ENCODE results near the gene RAB5IF.
"Not testable (repeated sequence)": the region's sequence is repeated elsewhere in the genome, so short reads cannot be mapped to it uniquely, and the experiment has no call there.

The RAB5IF gene

DNA sequence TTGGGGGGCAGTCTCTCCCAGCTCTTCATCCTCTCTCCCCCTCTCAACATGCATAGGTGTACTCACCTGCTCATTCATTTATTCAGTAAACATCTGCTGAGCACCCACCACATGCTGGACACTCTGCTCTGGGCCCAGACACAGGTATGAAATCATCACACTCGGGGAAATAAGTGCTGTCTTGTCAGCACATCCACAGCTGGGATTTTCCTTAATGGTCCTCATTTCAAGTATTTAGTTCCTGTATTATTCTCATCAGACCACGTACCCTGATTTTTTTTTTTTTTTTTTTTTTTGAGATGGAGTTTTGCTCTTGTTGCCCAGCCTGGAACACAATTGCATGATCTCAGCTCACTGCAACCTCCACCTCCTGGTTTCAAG, 19.4 kb downstream of the RAB5IF start:
- ATAC-seq (replicated peaks) (no peak), DNase-seq (no peak)
- Mint-ChIP-seq H3K4me1 (ENCODE audit: low read depth in 2 of 2) (peaks cover 39 to 55% of the 10 kb centered on the region in 2 donors), H3K27ac (peak overlapping the region; percentile 41 to 76), H3K9me3 (no peaks in the 10 kb centered on the region), H3K27me3 (no peaks in the 10 kb centered on the region), H3K36me3 (ENCODE audit: insufficient read depth) (peaks cover 76% of the 10 kb centered on the region), H3K4me3 (no peak overlapping the region)

DNA sequence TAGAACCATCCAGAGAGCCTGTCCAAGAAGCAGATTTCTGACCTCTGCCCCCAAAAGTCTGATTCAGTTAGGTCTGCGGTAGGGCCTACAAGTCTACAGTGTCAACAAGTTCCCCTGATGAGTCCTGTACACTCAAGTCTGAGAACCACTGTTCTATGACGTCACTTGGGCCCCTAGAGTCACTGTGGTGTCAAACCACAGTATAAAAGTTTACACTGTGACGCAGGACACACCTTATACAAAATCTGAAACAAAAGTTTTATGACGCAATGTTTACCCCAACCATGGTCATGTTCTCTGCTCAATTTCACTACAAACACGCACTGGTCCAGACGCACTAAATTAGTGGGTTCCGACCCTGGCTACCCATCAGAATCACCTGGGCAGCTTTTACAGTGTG, 22.5 kb downstream of the RAB5IF start:
- Mint-ChIP-seq H3K4me3 (peak overlapping the region in 1 of 2 donors; percentile 39), H3K27ac (peak overlapping the region; percentile 96 to 98), H3K27me3 (no peaks in the 10 kb centered on the region), H3K36me3 (ENCODE audit: insufficient read depth) (peaks cover 84% of the 10 kb centered on the region), H3K4me1 (ENCODE audit: low read depth in 2 of 2) (peaks cover 50 to 61% of the 10 kb centered on the region in 2 donors), H3K9me3 (no peaks in the 10 kb centered on the region)
- DNase-seq (peak; percentile 54 to 68 (median 64)), ATAC-seq (replicated peaks) (peak; percentile 83)

DNA sequence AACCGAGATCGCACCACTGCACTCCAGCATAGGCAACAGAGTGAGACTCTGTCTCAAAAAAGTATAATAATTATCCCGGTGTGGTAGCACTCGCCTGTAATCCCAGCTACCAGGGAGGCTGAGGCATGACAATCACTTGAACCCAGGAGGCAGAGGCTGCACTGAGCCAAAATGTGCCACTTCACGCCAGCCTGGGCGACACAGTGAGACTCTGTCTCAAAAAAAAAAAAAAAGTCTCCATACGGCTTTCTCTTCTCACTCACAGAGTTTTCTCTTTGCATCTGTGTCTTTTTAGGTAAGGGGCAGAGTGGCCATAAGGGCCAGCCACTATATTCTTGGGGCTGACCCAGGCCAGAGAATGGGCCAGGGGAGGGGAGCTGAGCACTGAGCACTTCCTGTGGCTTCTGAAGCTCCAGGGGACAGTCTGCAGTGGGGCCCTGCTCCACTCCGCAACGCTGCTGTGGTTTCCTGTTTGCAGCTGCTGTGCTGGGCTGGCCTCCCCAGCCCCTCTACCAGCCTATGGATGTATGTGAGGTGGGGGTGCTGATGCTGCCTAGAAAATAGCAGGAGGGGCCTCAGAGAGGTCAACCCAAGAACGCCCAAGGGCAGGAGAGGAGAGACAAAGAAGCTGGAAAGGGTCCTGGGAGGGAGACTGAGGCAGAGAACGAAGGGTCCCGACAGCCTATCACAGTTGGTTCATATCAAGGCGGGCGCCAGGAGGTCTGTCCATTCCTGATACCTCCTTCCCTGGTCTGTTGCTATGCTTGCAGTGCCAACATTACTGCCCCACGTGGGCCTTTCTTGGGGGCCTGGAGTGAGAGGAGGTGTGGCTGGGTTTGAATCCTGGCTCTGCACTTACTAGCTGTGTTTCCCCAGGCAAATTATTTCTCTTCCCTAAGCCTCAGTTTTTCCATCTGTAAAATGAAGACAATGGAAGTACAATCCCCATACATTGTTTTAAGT, 24.4 kb downstream of the RAB5IF start:
- peaks cover 84% of the 10 kb centered on the region for H3K36me3 Mint-ChIP-seq (ENCODE audit: insufficient read depth)
- H3K4me3 Mint-ChIP-seq, result peak overlapping the region; percentile 77 to 83
- H3K27ac Mint-ChIP-seq, result peak overlapping the region; percentile 96 to 98
- no peaks in the 10 kb centered on the region for H3K27me3 Mint-ChIP-seq
- peaks cover 45 to 50% of the 10 kb centered on the region in 2 donors for H3K4me1 Mint-ChIP-seq (ENCODE audit: low read depth in 2 of 2)
- no peaks in the 10 kb centered on the region for H3K9me3 Mint-ChIP-seq
- ATAC-seq (replicated peaks) (peak; percentile 75), DNase-seq (peak; percentile 39 to 59 (median 43))

DNA sequence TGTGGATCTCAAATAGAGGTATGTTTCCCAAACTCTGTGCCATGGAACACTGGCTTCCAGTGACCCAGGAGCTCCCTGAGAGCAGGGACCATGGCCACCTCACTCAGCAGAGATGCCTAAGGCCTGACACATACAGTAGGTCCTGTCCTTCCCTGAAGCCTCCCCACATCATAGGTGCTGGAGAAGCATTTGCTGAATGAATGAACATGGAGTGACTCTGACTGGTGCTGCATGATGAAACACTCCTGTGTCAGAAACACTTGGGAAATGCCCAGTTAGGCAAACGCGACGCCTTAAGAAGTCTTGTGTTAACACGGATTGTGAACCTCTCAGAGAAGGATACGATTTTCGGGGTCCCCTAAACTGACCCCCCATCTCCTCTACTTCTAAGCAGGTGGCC, 26.1 kb downstream of the RAB5IF start:
- Mint-ChIP-seq H3K36me3 (ENCODE audit: insufficient read depth) (peaks cover 84% of the 10 kb centered on the region), H3K4me3 (no peak overlapping the region), H3K4me1 (ENCODE audit: low read depth in 2 of 2) (peaks cover 45 to 54% of the 10 kb centered on the region in 2 donors), H3K27ac (peak overlapping the region; percentile 96 to 98), H3K9me3 (no peaks in the 10 kb centered on the region), H3K27me3 (no peaks in the 10 kb centered on the region)
- DNase-seq (no peak), ATAC-seq (replicated peaks) (no peak)

DNA sequence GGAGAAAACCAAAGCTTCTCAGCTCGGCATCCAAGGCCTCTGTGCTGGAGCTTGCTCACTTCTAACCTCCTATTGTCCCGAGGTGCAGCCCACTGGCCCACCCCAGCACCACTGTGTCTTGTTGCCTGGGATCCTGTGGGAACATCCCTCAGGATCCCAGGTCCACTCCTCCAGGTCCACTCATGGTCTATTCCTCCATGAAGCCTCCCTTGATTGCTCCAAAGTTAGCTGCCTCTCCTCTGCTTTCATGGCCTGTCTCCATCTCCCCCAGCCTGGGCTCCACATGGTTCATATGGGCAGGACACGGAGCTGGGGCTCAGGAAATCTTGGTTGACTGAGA, 26.5 kb downstream of the RAB5IF start:
- Mint-ChIP-seq H3K27ac (peak overlapping the region; percentile 96 to 98), H3K27me3 (no peaks in the 10 kb centered on the region)

DNA sequence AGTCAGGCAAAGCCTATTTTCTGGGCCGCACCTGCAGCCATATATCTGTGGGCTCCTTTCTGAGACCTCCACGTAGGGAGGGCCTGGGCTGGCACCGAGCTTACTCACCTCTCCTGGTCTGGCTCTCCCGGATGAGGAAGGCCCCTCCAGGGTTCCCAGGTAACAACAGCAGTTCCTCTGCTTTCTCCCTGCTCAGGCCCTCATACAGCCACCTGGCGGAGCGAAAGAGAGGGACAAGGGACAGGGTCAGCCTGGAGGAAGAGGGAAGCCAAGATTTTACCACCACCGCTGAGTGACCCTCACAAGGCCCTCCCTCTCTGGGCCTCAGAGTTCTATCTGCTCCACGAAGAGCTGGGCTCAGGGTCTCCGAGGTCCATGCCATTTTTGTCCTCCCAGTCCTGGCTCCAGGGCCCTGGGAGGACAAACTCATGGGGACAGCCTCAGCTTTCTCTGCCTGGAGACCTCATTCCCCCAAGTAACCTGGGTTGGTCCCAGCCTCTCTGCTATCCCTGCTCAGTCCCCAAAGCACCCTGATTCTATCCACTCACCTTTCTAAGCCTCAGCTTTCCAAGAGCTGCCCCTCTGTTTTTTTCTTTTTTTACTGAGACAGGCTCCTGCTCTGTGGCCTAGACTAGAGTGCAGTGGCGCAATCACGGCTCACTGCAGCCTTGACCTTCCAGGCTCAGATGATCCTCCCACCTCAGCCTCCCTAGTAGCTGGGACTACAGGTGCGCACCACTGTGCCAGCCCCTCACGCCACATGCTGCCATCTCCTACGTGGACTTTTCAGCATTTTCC, 27.1 kb downstream of the RAB5IF start:
- no peak for ATAC-seq (replicated peaks)
- Mint-ChIP-seq H3K4me3 (peak overlapping the region in 1 of 2 donors; percentile 2), H3K4me1 (ENCODE audit: low read depth in 2 of 2) (peaks cover 36 to 44% of the 10 kb centered on the region in 2 donors), H3K36me3 (ENCODE audit: insufficient read depth) (peaks cover 84% of the 10 kb centered on the region), H3K9me3 (no peaks in the 10 kb centered on the region), H3K27ac (peak overlapping the region; percentile 96 to 98), H3K27me3 (no peaks in the 10 kb centered on the region)
- no peak for DNase-seq

More for the DNA sequence above, 26.5 kb downstream of the RAB5IF start:
- peaks cover 41 to 49% of the 10 kb centered on the region in 2 donors for H3K4me1 Mint-ChIP-seq (ENCODE audit: low read depth in 2 of 2)
- peaks cover 84% of the 10 kb centered on the region for H3K36me3 Mint-ChIP-seq (ENCODE audit: insufficient read depth)
- DNase-seq (no peak), ATAC-seq (replicated peaks) (no peak)
- peak overlapping the region in 1 of 2 donors; percentile 2 for H3K4me3 Mint-ChIP-seq
- H3K9me3 Mint-ChIP-seq, result no peaks in the 10 kb centered on the region

DNA sequence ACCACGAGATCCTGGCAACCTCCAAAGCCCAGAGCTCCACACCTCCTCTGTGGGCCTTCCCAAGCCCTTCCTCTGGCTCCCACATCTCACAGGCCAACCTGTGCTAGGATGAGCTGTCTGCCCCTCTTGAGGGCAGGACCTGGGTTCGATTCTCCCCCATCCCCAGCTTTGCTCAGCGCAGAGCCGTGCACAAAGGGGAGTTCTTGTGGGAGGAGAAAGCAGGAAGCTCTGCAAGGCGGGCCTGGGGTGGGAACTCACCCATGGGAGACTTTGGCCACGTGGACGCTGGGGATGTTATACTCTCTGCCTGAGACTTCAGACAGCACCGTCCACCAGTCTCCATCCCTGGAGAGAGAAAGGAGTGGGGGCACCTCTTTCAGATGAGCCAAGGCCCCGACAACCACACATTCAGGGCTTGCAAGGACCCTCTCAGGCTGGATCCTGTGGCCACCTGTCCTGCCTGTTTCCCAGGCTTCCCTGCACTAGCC, 27.8 kb downstream of the RAB5IF start:
- peaks cover 32 to 37% of the 10 kb centered on the region in 2 donors for H3K4me1 Mint-ChIP-seq (ENCODE audit: low read depth in 2 of 2)
- DNase-seq (no peak), ATAC-seq (replicated peaks) (no peak)
- no peaks in the 10 kb centered on the region for H3K27me3 Mint-ChIP-seq
- no peak overlapping the region for H3K4me3 Mint-ChIP-seq
- H3K9me3 Mint-ChIP-seq, result no peaks in the 10 kb centered on the region
- H3K36me3 Mint-ChIP-seq (ENCODE audit: insufficient read depth), result peaks cover 84% of the 10 kb centered on the region
- H3K27ac Mint-ChIP-seq, result peak overlapping the region; percentile 96 to 98

DNA sequence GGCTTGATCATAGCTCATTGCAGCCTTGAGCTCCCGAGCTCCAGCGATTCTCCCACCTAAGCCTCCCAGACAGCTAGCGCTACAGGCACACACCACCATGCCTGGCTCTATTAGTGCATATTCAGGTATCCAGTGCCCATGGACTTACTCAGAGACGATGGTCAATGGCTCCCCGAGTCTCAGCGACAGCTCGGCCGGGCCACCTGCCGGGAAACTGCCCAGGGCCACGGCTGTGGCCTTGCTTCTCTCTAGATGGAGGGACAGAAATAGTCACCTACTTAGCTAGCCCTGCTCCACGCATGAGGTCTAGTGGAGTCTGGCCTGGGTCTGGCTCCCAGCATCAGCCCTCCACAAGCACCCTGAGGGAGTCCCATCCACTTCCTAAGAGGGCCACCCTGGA, 28.8 kb downstream of the RAB5IF start:
- peak overlapping the region; percentile 11 to 96 for H3K27ac Mint-ChIP-seq
- ATAC-seq (replicated peaks) (no peak), DNase-seq (no peak)
- H3K4me1 Mint-ChIP-seq (ENCODE audit: low read depth in 2 of 2), result peaks cover 29 to 33% of the 10 kb centered on the region in 2 donors
- peaks cover 87% of the 10 kb centered on the region for H3K36me3 Mint-ChIP-seq (ENCODE audit: insufficient read depth)
- H3K9me3 Mint-ChIP-seq, result no peaks in the 10 kb centered on the region
- no peak overlapping the region for H3K4me3 Mint-ChIP-seq
- no peaks in the 10 kb centered on the region for H3K27me3 Mint-ChIP-seq

DNA sequence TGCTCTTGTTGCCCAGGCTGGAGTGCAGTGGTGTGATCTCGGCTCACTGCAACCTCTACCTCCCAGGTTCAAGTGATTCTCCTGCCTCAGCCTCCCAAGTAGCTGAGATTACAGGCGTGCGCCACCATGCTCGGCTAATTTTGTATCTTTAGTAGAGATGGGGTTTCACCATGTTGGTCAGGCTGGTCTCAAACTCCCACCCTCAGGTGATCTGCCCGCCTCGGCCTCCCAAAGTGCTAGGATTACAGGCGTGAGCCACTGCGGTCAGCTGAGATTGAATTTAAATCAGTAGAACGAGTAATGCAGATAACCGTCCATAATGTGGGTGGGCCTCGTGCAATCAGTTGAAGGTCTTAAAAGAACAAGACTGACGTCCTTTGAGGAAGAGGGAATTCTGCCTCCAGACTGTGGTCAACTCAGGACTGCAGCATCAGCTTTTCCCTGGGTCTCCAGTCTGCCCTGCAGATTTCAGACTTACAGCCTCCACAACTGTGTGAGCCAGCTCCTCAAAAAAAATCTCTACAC, 33.4 kb downstream of the RAB5IF start:
- H3K9me3 Mint-ChIP-seq; ATAC-seq (replicated peaks); H3K4me3 Mint-ChIP-seq; H3K27me3 Mint-ChIP-seq; DNase-seq: not testable (repeated sequence)
- peak overlapping the region in 1 of 2 donors; percentile 70 for H3K27ac Mint-ChIP-seq
- H3K4me1 Mint-ChIP-seq (ENCODE audit: low read depth in 2 of 2), result peaks cover 28 to 29% of the 10 kb centered on the region in 2 donors
- H3K36me3 Mint-ChIP-seq (ENCODE audit: insufficient read depth), result peaks cover 91% of the 10 kb centered on the region

DNA sequence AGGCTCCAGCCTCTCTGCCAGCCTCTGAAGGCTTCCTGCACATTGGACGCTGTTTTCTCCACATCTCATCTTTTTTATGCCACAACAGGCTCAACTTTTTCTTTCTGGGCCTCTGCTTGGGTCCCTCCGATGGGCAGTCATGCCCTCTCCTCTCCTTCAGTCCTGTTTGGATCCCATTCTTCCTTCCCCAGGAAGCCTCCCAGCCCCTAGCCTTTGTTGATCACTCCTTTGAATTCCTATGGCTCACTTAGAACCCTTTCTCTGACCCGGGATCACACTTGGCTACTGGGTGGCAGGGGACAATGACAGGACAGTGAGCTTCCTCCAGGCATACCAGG, 35.9 kb downstream of the RAB5IF start:
- Mint-ChIP-seq H3K36me3 (ENCODE audit: insufficient read depth) (peaks cover 85% of the 10 kb centered on the region), H3K4me3 (peak overlapping the region in 1 of 2 donors; percentile 96), H3K4me1 (ENCODE audit: low read depth in 2 of 2) (peaks cover 45 to 46% of the 10 kb centered on the region in 2 donors), H3K27me3 (no peaks in the 10 kb centered on the region), H3K9me3 (no peaks in the 10 kb centered on the region), H3K27ac (peak overlapping the region; percentile 79 to 98)
- ATAC-seq (replicated peaks) (no peak), DNase-seq (no peak)

DNA sequence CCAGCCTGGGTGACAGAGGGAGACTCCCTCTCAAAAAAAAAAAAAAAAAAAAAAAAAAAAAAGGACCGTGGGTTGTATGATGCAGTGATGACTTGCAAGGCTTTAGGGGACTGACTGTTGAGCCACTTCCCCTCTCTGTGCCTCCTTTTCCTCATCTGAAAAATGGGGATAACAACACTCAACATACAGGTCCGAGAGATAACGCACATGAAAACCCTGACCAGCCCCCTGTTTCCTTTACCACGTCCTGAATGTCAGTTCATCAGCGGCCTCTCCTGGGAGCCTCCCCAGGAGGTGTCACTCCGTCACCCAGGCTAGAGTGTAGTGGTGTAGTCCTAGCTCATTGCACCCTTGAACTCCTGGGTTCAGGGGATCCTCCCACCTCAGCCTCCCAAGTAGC, 36.6 kb downstream of the RAB5IF start:
- DNase-seq (no peak), ATAC-seq (replicated peaks) (no peak)
- Mint-ChIP-seq H3K27ac (peak overlapping the region; percentile 79 to 98), H3K4me3 (peak overlapping the region; percentile 96 to 99), H3K4me1 (ENCODE audit: low read depth in 2 of 2) (peaks cover 48 to 50% of the 10 kb centered on the region in 2 donors), H3K36me3 (ENCODE audit: insufficient read depth) (peaks cover 78% of the 10 kb centered on the region), H3K9me3 (no peaks in the 10 kb centered on the region), H3K27me3 (no peaks in the 10 kb centered on the region)

DNA sequence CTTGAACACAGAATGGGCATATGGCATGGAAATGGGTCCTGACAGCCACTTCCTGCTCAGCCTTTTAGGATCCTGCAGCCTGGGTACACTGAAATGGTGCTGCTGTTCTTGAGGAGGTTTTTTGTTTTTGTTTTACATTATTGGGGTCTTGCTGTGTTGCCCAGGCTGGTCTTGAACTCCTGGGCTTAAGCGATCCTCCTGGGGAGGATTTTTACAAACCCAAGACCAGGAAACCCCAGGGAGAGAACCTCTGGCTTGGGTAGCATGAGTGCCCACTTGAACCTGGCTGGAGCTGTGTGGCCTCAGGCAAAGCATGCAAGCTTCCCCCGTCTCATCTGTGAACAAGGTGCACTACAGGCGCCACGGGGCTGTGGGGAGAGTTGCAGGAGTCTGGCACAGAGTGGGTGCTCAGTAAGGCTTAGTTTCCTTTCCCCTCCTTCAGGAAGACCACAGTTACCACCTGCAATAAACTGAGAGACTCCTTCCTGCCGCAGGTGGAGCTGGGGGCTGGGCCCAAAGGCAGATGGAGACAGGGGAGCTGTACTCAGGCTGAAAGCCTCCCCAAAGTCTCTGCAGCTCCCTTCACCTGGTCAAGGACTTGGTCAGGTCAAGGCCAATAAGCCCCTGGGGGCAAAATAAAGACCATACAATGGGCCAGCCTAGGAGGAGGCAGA, 38.6 kb downstream of the RAB5IF start:
- DNase-seq, result peak; percentile 65 to 73 (median 66)
- H3K9me3 Mint-ChIP-seq, result no peaks in the 10 kb centered on the region
- H3K4me3 Mint-ChIP-seq, result peak overlapping the region; percentile 96 to 99
- H3K4me1 Mint-ChIP-seq (ENCODE audit: low read depth in 2 of 2), result peaks cover 50 to 52% of the 10 kb centered on the region in 2 donors
- ATAC-seq (replicated peaks), result peak; percentile 87
- no peaks in the 10 kb centered on the region for H3K27me3 Mint-ChIP-seq
- peaks cover 62% of the 10 kb centered on the region for H3K36me3 Mint-ChIP-seq (ENCODE audit: insufficient read depth)
- H3K27ac Mint-ChIP-seq, result peak overlapping the region; percentile 98 to 99

DNA sequence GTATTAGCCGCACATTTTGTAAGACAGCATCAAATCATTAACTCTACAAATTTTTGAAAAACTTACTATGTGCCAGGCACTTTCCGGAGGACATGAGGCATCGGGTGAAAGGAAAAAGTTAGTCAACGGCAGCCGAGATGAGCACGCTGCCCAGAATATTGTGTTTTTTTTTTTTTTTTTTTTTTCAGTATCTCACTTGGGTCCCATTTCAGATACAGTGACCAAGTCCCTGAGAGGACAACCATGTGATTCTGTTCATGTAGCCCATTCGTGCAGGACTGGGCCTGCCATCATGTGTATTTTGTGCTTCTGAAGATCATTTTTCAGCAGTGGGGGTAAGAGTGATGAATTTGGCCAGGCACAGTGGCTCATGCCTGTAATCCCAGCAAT, 39.1 kb downstream of the RAB5IF start:
- H3K9me3 Mint-ChIP-seq, result no peaks in the 10 kb centered on the region
- DNase-seq (peak in 1 of 3 experiments; percentile 21), ATAC-seq (replicated peaks) (peak; percentile 25)
- no peaks in the 10 kb centered on the region for H3K27me3 Mint-ChIP-seq
- peaks cover 50 to 52% of the 10 kb centered on the region in 2 donors for H3K4me1 Mint-ChIP-seq (ENCODE audit: low read depth in 2 of 2)
- H3K4me3 Mint-ChIP-seq, result peak overlapping the region; percentile 96 to 99
- peak overlapping the region; percentile 98 to 99 for H3K27ac Mint-ChIP-seq
- H3K36me3 Mint-ChIP-seq (ENCODE audit: insufficient read depth), result peaks cover 56% of the 10 kb centered on the region

Data from effector memory CD8-positive, alpha-beta T cell (primary cell).